NCI-H2227 (cell line): ENCODE data around the gene ARMC6.
A peak's percentile ranks its signal among the peaks of the same experiment; 100 is the strongest.

ENCODE experiments used
- DNase-seq: peaks from one replicate; lab custom pipeline; 2025; ENCODE audit not compliant: unreplicated experiment; lab: John Stamatoyannopoulos, UW

ARMC6 gene

GRCh38 chr19:19033426-19034203 is at the start of gene ARMC6, which contains the start of gene SUGP2:
ARMC6 (plus strand) TSS chr19:19033603; CDS start chr19:19034210, 607 bp downstream.
SUGP2 (minus strand) TSS chr19:19033517; CDS start chr19:19031071, 2,446 bp downstream.
- peak; percentile 91 for DNase-seq

- no peak for DNase-seq
Observed at GRCh38 chr19:18984251-18984650, 49.2 kb upstream of the ARMC6 start.

GRCh38 chr19:18985257-18985656 is 48.1 kb upstream of the ARMC6 start:
- DNase-seq, result no peak

- no peak for DNase-seq
Observed at GRCh38 chr19:18987456-18987855, 45.9 kb upstream of the ARMC6 start.

- DNase-seq, result no peak
Observed at GRCh38 chr19:18989316-18989715, 44.1 kb upstream of the ARMC6 start.

- DNase-seq, result no peak
Observed at GRCh38 chr19:18990128-18990708, 43.2 kb upstream of the ARMC6 start.

GRCh38 chr19:18991006-18991405 is 42.4 kb upstream of the ARMC6 start:
- no peak for DNase-seq

- no peak for DNase-seq
Observed at GRCh38 chr19:18991468-18991867, 41.9 kb upstream of the ARMC6 start.

- peak; percentile 58 for DNase-seq
Observed at GRCh38 chr19:18992696-18993095, 40.7 kb upstream of the ARMC6 start.

GRCh38 chr19:18993115-18993514 is 40.3 kb upstream of the ARMC6 start:
- DNase-seq, result peak; percentile 40

GRCh38 chr19:18995804-18996241 is 37.6 kb upstream of the ARMC6 start:
- peak; percentile 72 for DNase-seq

GRCh38 chr19:18996351-18996750 is 37.1 kb upstream of the ARMC6 start:
- DNase-seq, result no peak

- no peak for DNase-seq
Observed at GRCh38 chr19:18996796-18997394, 36.5 kb upstream of the ARMC6 start.

- no peak for DNase-seq
Observed at GRCh38 chr19:18998276-18998675, 35.1 kb upstream of the ARMC6 start.

- DNase-seq, result no peak
Observed at GRCh38 chr19:18999016-18999758, 34.2 kb upstream of the ARMC6 start.

GRCh38 chr19:18999896-19000620 is 33.3 kb upstream of the ARMC6 start:
- no peak for DNase-seq

GRCh38 chr19:19004144-19004543 is 29.3 kb upstream of the ARMC6 start:
- DNase-seq, result no peak

GRCh38 chr19:19006213-19006612 is 27.2 kb upstream of the ARMC6 start:
- no peak for DNase-seq

- no peak for DNase-seq
Observed at GRCh38 chr19:19009951-19010350, 23.5 kb upstream of the ARMC6 start.

- DNase-seq, result no peak
Observed at GRCh38 chr19:19010551-19010950, 22.9 kb upstream of the ARMC6 start.

- DNase-seq, result no peak
Observed at GRCh38 chr19:19021115-19021514, 12.3 kb upstream of the ARMC6 start.
